Liver (tissue), 9 donors: ENCODE results near the gene CD274. TPM values are rescaled to one million over a fixed set of nuclear protein-coding genes. Genes with fewer than 3 reads are reported as not detected.

ENCODE experiments used
- DNase-seq: peaks from one replicate; pipeline ENCODE4 v3.0.0-alpha.2; 2017; ENCODE audit warnings: low spot score
- H3K27ac ChIP-seq, 2 donors: one replicate each; pipeline ENCODE4 v1.7.0; 2013; ENCODE audit warnings: inconsistent platforms in 2 of 2, low read length in 2 of 2, control low read depth in 1 of 2, low read depth in 1 of 2, mild to moderate bottlenecking in 1 of 2
- H3K27me3 ChIP-seq, 4 donors: one replicate each; pipeline versions ENCODE4 v1.6.1 to v1.7.0; 2013; ENCODE audit warnings: low read length in 3 of 4, inconsistent platforms in 1 of 4, mild to moderate bottlenecking in 1 of 4, moderate library complexity in 1 of 4; ENCODE audit not compliant: control insufficient read depth in 4 of 4, insufficient read depth in 4 of 4
- H3K36me3 ChIP-seq, 4 donors: one replicate each; pipeline versions ENCODE4 v1.6.1 to v1.7.0; 2013; ENCODE audit warnings: low read length in 3 of 4, mild to moderate bottlenecking in 3 of 4, low read depth in 1 of 4, moderate library complexity in 1 of 4; ENCODE audit not compliant: control insufficient read depth in 4 of 4, insufficient read depth in 3 of 4
- H3K4me1 ChIP-seq, 4 donors: one replicate each; pipeline versions ENCODE4 v1.6.1 to v1.7.0; 2013; ENCODE audit warnings: low read length in 3 of 4, mild to moderate bottlenecking in 3 of 4, moderate library complexity in 1 of 4; ENCODE audit not compliant: control insufficient read depth in 4 of 4, insufficient read depth in 4 of 4
- H3K4me3 ChIP-seq, 3 donors: one replicate each; pipeline versions ENCODE4 v1.6.1 to v1.7.0; 2013; ENCODE audit warnings: low read length in 3 of 3, control low read depth in 1 of 3, low read depth in 1 of 3, mild to moderate bottlenecking in 1 of 3
- H3K9ac ChIP-seq, 2 donors: one replicate each; pipeline ENCODE4 v1.7.0; 2013; ENCODE audit warnings: low read length in 2 of 2, mild to moderate bottlenecking in 2 of 2, moderate library complexity in 2 of 2, control low read depth in 1 of 2, low read depth in 1 of 2
- H3K9me3 ChIP-seq, 4 donors: one replicate each; pipeline versions ENCODE4 v1.6.1 to v1.7.0; 2013; ENCODE audit warnings: low read length in 3 of 4; ENCODE audit not compliant: control insufficient read depth in 4 of 4
- CTCF ChIP-seq: fragments of 150-350 bp; IDR thresholded peaks from 2 replicates; pipeline ENCODE4 v1.5.1; 2017; ENCODE audit warnings: improper control_type of control experiment, low read depth, low read length; ENCODE audit not compliant: missing input control
- EGR1 ChIP-seq, 2 donors: IDR thresholded peaks; 2 replicates each; pipeline ENCODE4 v1.6.1; 2016 to 2018; ENCODE audit warnings: antibody characterized with exemption in 2 of 2, low read depth in 2 of 2
- HNF4A ChIP-seq, 2 donors: conservative IDR thresholded peaks; 2 replicates each; pipeline ENCODE4 v1.6.1; 2016; ENCODE audit warnings: antibody characterized with exemption in 2 of 2, mild to moderate bottlenecking in 2 of 2
- HNF4G ChIP-seq: IDR thresholded peaks from 2 replicates; pipeline ENCODE4 v1.6.1; 2016; ENCODE audit warnings: antibody characterized with exemption
- JUND ChIP-seq, 2 donors: IDR thresholded peaks; 2 replicates each; pipeline ENCODE4 v1.6.1; 2016; ENCODE audit warnings: antibody characterized with exemption in 2 of 2
- NR2F2 ChIP-seq: IDR thresholded peaks from 2 replicates; pipeline ENCODE4 v1.6.1; 2016; ENCODE audit warnings: antibody characterized with exemption
- RAD21 ChIP-seq, 2 donors: IDR thresholded peaks; 2 replicates each; pipeline ENCODE4 v1.6.1; 2016; ENCODE audit warnings: antibody characterized with exemption in 2 of 2, mild to moderate bottlenecking in 2 of 2
- RXRA ChIP-seq, 2 donors: IDR thresholded peaks; 2 replicates each; pipeline ENCODE4 v1.6.1; 2017 to 2018; ENCODE audit warnings: antibody characterized with exemption in 2 of 2, mild to moderate bottlenecking in 1 of 2
- SP1 ChIP-seq: IDR thresholded peaks from 2 replicates; pipeline ENCODE4 v1.6.1; 2018; ENCODE audit warnings: antibody characterized with exemption, mild to moderate bottlenecking
- TAF1 ChIP-seq: conservative IDR thresholded peaks from 2 replicates; pipeline ENCODE4 v1.6.1; 2016; ENCODE audit warnings: antibody characterized with exemption, mild to moderate bottlenecking
- WGBS: extraction: QIAGEN DNeasy Blood & Tissue Kit; methylation state at CpG from one replicate; pipeline ENCODE4 v1.1.7; 2013; 5-methylcytosine and 5-hydroxymethylcytosine counted together
- polyA plus RNA-seq, 2 donors: library from polyadenylated mRNA; stranded (reverse) in 1 of 2; unstranded in 1 of 2; fragments of 200-250 nt in 1 of 2; fragments of >200 nt in 1 of 2; fragmentation: Nextera tagmentation in 1 of 2; extraction: Ambion mirVana in 1 of 2; gene quantifications; one replicate each; pipeline versions ENCODE4 v1.2.1 to v1.2.3, GENCODE V29; 2013 to 2015
- total RNA-seq, 2 donors: library from RNA; depleted of rRNA; stranded (reverse); fragments of >200 nt; gene quantifications; one replicate each; pipeline ENCODE4 v1.2.3, GENCODE V29; 2014
- TF ChIP-seq, protein P1 (sequence below): IDR thresholded peaks from 2 replicates; pipeline ENCODE4 v1.6.1; 2016; ENCODE audit warnings: antibody characterized with exemption
- TF ChIP-seq, protein P2 (sequence below): IDR thresholded peaks from 2 replicates; pipeline ENCODE4 v1.6.1; 2016; ENCODE audit warnings: antibody characterized with exemption
- TF ChIP-seq, protein P3 (sequence below): IDR thresholded peaks from 2 replicates; pipeline ENCODE4 v1.6.1; 2016; ENCODE audit warnings: antibody characterized with exemption
- donor health status: healthy.
- donor health status: healthy.
- donor health status: healthy.
- donor health status: healthy.
- donor health status: healthy.

The CD274 gene
- total and polyA plus RNA-seq, 4 donors = 1.0 to 3.1 (median 1.9) TPM

GRCh38 chr9:5512658-5513452 is 62.5 kb downstream of the CD274 start:
- TF ChIP-seq, protein P1, sequence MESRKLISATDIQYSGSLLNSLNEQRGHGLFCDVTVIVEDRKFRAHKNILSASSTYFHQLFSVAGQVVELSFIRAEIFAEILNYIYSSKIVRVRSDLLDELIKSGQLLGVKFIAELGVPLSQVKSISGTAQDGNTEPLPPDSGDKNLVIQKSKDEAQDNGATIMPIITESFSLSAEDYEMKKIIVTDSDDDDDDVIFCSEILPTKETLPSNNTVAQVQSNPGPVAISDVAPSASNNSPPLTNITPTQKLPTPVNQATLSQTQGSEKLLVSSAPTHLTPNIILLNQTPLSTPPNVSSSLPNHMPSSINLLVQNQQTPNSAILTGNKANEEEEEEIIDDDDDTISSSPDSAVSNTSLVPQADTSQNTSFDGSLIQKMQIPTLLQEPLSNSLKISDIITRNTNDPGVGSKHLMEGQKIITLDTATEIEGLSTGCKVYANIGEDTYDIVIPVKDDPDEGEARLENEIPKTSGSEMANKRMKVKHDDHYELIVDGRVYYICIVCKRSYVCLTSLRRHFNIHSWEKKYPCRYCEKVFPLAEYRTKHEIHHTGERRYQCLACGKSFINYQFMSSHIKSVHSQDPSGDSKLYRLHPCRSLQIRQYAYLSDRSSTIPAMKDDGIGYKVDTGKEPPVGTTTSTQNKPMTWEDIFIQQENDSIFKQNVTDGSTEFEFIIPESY = no peak
- no peak for TF ChIP-seq JUND (IDR thresholded peaks at IDR 0.05)
- TF ChIP-seq, protein P2, sequence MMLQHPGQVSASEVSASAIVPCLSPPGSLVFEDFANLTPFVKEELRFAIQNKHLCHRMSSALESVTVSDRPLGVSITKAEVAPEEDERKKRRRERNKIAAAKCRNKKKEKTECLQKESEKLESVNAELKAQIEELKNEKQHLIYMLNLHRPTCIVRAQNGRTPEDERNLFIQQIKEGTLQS = no peak
- Histone ChIP-seq H3K4me3 (no peak overlapping the region), H3K27ac (no peak overlapping the region), H3K36me3 (no peaks in the 10 kb centered on the region), H3K4me1 (peaks cover 0 to 2% (median 0%) of the 10 kb centered on the region in 4 donors), H3K27me3 (no peaks in the 10 kb centered on the region), H3K9ac (no peak overlapping the region), H3K9me3 (no peaks in the 10 kb centered on the region)
- DNase-seq = no peak
- WGBS = 81% methylated on average over 2 of the region's 2 CpGs

DNA sequence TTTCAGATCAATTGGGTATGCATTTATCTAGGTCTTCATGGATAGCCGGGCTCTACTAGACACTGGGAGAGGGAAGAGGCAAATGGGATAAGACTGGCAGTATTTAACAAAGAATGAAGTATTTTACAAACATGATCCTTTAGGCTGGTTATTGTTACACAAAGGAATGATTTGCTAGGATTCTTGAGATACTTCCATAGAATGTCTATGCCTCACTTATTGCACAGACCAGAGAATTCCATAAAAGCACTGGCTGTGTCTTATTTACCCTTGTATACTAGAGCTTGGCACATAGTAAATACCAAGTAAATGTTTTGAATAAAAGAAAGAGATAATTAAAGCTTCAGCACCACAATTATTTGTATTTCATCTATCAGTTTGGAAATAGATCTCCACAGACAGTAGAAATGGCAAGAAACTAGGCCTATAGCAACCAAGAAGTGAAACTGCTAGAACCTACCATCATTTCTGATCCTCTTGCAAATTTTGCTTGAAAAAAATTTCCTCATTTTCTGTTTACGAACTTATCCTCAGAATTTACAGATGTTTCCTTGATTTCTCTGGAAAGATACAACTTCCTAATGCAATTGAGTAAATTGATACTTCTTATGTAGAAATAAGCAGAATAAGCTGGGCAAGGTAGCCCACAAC is 63.7 kb downstream of the CD274 start:
- H3K27ac ChIP-seq = no peak overlapping the region
- TF ChIP-seq EGR1 (IDR thresholded peaks at IDR 0.05; ENCODE audit: low read depth in 2 of 2) (no peak), HNF4A (conservative IDR thresholded peaks at IDR 0.05) (no peak), TAF1 (no peak), HNF4G (no peak), RAD21 (IDR thresholded peaks at IDR 0.05) (no peak), JUND (IDR thresholded peaks at IDR 0.05) (no peak), RXRA (IDR thresholded peaks at IDR 0.05) (no peak), SP1 (no peak), NR2F2 (no peak), CTCF (no peak)
- TF ChIP-seq, protein P3, sequence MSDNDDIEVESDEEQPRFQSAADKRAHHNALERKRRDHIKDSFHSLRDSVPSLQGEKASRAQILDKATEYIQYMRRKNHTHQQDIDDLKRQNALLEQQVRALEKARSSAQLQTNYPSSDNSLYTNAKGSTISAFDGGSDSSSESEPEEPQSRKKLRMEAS = no peak
- TF ChIP-seq, protein P1 = no peak
- H3K9me3 ChIP-seq = no peaks in the 10 kb centered on the region
- H3K27me3 ChIP-seq = no peaks in the 10 kb centered on the region
- H3K36me3 ChIP-seq = no peaks in the 10 kb centered on the region
- WGBS = 88% methylated on average over 2 of the region's 2 CpGs
- H3K4me1 ChIP-seq = peaks cover 0 to 2% (median 0%) of the 10 kb centered on the region in 4 donors
- H3K4me3 ChIP-seq = no peak overlapping the region
- H3K9ac ChIP-seq = no peak overlapping the region
- no peak for DNase-seq
